ENCODE data around the gene PNPT1. TPM values are rescaled to one million over a fixed set of nuclear protein-coding genes. Genes with fewer than 3 reads are reported as not detected.
"Not testable (repeated sequence)": the region's sequence is repeated elsewhere in the genome, so short reads cannot be mapped to it uniquely, and the experiment has no call there.

The PNPT1 gene
- total and polyA plus RNA-seq, 2 of the 8 experiments (the other 6 are each of a cell fraction or from before 2014, with no cell fraction given), result 8.3 to 40.2 TPM

GRCh38 chr2:55742996-55743395 lies 49.4 kb upstream of the PNPT1 start (continued):
- TF ChIP-seq CBX8 (IDR thresholded peaks at IDR 0.05; ENCODE audit: borderline replicate concordance, low read depth, low read length), result no peak

GRCh38 chr2:55736019-55736536 lies 42.4 kb upstream of the PNPT1 start:
- CTCF ChIA-PET (ENCODE audit: partially characterized antibody); H3K4me1 ChIP-seq (replicated peaks in 1 of 4; ENCODE audit: control insufficient read depth in 3 of 4, insufficient read depth in 4 of 4, low read length in 3 of 4); FAIRE-seq; H3K27me3 ChIP-seq (replicated peaks in 1 of 4; ENCODE audit: control insufficient read depth in 3 of 4, extremely low read depth in 1 of 4, insufficient read depth in 3 of 4, low read length in 3 of 4); H3K9ac ChIP-seq (replicated peaks in 1 of 4; ENCODE audit: extremely low read depth in 1 of 4, low read depth in 3 of 4, low read length in 3 of 4); POLR2A ChIA-PET (ENCODE audit: partially characterized antibody); H4K8ac ChIP-seq (ENCODE audit: extremely low read depth, insufficient read depth, low read length); H3K36me3 ChIP-seq (ENCODE audit: control insufficient read depth in 2 of 4, insufficient read depth in 4 of 4, low read length in 3 of 4); H3K14ac ChIP-seq (ENCODE audit: insufficient read length); H3K79me1 ChIP-seq (ENCODE audit: low read depth, low read length); H2BK12ac ChIP-seq (ENCODE audit: low read depth, low read length); H3K18ac ChIP-seq (ENCODE audit: extremely low read depth, low read length); H2AK5ac ChIP-seq (ENCODE audit: low read depth, low read length); H4K5ac ChIP-seq (ENCODE audit: insufficient read length, low read depth, low read length); H3K4ac ChIP-seq (replicated peaks; ENCODE audit: insufficient read length, low read depth, low read length); H3K4me3 ChIP-seq (ENCODE audit: extremely low read depth in 1 of 4, insufficient read depth in 2 of 4, low read depth in 3 of 4, low read length in 4 of 4); H2BK15ac ChIP-seq (ENCODE audit: low read length); H3K23ac ChIP-seq (ENCODE audit: insufficient read length); H2BK20ac ChIP-seq (ENCODE audit: low read length); H3K4me2 ChIP-seq (ENCODE audit: insufficient read depth in 1 of 2, low read depth in 2 of 2, low read length in 2 of 2); H2BK120ac ChIP-seq (replicated peaks; ENCODE audit: low read depth, low read length); H3K9me3 ChIP-seq (ENCODE audit: insufficient read depth in 2 of 2, low read depth in 1 of 2, low read length in 1 of 2); H3K23me2 ChIP-seq (ENCODE audit: low read depth, low read length); H2AFZ ChIP-seq (ENCODE audit: low read length); DNase-seq (ENCODE audit: low read depth in 1 of 2, low spot score in 2 of 2); H3K56ac ChIP-seq (replicated peaks; ENCODE audit: insufficient read length, low read depth, low read length); H3K27ac ChIP-seq (ENCODE audit: low read depth, low read length); H2BK5ac ChIP-seq (ENCODE audit: low read depth, low read length); H3K79me2 ChIP-seq (ENCODE audit: control insufficient read depth in 1 of 2, insufficient read depth in 2 of 2, low read length in 2 of 2); H4K20me1 ChIP-seq (replicated peaks in 1 of 2; ENCODE audit: control insufficient read depth in 1 of 2, insufficient read depth in 2 of 2, low read length in 2 of 2); H4K91ac ChIP-seq (replicated peaks; ENCODE audit: insufficient read length, low read length): not testable (repeated sequence)
- WGBS, 2 experiments (ENCODE audit: extremely low coverage in 1 of 2, insufficient coverage in 1 of 2, insufficient read length in 1 of 2, insufficient replicate concordance in 2 of 2, low coverage in 1 of 2, low lambda C conversion rate in 2 of 2, missing lambda C conversion rate in 1 of 2), result 98% methylated on average over 4 of the region's 5 CpGs; no CpG with 5 or more reads in 1 of the 2 experiments
